Ovary (tissue), 3 donors: ENCODE measurements around the gene OR2T2.

Experiments
- CTCF ChIP-seq, 3 donors: fragments of 450-650 bp in 2 of 3; fragments of 200-600 bp in 1 of 3; IDR thresholded peaks; one replicate each; pipeline versions ENCODE4 v1.5.1 to v1.8.0; 2016 to 2022; ENCODE audit warnings: antibody characterized with exemption in 3 of 3, mild to moderate bottlenecking in 1 of 3
- POLR2A ChIP-seq: fragments of 450-650 bp; IDR thresholded peaks from one replicate; pipeline ENCODE4 v1.6.1; 2017; ENCODE audit warnings: antibody characterized with exemption, mild to moderate bottlenecking, moderate library complexity
- donor health status: DM: no; HTN: no; CAD: no.

GRCh38 chr1:248404024-248404423 lies 41.4 kb upstream of the OR2T2 start:
- no peak for TF ChIP-seq CTCF (IDR thresholded peaks at IDR 0.05)
- TF ChIP-seq POLR2A: no peak
